ENCODE data around the gene CD300LF.

Gene CD300LF

DNA sequence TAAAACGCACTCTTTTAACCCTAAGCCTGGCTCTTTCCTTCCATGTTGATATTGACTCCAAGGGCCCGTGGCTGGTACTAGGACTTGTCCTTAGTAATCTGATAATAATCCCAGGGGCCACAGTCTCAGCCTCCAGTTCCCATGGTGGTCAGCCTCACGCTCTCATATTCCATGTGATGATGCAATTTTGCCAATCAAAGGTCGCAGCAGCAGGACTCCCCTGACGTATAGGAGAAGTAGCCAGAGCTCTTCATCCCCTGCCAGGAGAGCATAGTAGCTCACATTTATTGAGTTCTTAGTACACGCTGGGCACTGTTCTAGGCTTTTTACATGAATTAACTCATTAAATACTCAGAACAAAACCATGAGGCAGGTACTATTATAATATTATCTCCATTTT lies 42.4 kb downstream of the CD300LF start:
- TF ChIP-seq, protein P1, sequence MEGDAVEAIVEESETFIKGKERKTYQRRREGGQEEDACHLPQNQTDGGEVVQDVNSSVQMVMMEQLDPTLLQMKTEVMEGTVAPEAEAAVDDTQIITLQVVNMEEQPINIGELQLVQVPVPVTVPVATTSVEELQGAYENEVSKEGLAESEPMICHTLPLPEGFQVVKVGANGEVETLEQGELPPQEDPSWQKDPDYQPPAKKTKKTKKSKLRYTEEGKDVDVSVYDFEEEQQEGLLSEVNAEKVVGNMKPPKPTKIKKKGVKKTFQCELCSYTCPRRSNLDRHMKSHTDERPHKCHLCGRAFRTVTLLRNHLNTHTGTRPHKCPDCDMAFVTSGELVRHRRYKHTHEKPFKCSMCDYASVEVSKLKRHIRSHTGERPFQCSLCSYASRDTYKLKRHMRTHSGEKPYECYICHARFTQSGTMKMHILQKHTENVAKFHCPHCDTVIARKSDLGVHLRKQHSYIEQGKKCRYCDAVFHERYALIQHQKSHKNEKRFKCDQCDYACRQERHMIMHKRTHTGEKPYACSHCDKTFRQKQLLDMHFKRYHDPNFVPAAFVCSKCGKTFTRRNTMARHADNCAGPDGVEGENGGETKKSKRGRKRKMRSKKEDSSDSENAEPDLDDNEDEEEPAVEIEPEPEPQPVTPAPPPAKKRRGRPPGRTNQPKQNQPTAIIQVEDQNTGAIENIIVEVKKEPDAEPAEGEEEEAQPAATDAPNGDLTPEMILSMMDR (IDR thresholded peaks at IDR 0.05): no peak

DNA sequence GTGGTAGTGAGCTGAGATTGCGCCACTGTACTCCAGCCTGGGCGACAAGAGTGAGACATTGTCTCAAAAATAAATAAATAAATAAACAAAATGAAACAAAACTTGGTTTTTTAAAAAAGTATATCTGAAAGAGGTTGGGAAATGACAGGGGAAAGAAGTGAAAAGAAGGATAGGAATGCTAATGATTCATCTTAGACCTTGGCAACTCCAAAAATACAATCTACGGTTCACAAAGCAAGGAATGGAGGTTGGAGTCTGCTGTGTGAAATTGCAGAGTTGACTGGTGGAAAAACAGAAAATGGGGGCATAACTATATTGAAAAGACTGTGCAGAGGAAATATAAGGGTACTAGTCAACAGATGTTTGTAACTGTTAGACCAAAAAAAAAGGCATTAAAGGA lies 49.2 kb downstream of the CD300LF start:
- TF ChIP-seq, protein P1 (IDR thresholded peaks at IDR 0.05): no peak

DNA sequence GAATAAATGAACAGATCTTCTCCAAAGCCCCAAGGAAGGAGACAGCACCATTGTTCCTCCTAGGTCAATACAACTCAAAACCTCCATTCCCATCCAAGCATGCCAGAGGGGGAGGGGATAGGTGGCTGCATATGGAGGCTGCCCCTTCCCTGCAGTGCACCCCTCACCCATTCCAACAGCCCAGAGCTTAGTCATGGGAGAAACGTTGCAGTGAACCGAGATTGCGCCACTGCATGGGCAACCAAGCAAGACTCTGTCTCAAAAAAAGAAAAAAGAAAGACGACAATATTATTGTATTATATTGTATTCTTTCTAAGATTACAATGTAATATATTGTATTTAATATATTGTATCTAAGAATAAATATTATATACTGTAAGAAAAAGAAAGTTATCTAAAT lies 52.8 kb downstream of the CD300LF start:
- TF ChIP-seq, protein P1 (IDR thresholded peaks at IDR 0.05): no peak

DNA sequence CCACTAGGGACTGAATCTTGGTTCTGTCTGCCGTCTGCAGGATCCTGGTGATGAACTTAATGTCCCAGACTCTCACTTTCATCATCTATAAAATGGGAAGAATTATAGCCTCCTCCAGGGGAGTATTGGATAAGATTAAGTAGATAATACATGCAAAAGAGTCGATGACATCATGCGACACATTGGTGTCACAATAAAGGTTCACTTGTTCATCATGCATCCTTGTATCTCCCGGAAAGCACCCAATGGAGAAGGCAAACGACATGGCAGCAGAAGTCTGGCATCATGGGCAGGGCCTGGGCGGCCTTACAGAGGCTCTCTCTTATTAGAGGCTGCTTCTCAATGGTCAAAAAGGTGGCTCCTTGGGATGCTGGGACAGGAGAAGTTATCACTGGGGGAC lies 54.1 kb downstream of the CD300LF start:
- TF ChIP-seq, protein P1 (IDR thresholded peaks at IDR 0.05): no peak

DNA sequence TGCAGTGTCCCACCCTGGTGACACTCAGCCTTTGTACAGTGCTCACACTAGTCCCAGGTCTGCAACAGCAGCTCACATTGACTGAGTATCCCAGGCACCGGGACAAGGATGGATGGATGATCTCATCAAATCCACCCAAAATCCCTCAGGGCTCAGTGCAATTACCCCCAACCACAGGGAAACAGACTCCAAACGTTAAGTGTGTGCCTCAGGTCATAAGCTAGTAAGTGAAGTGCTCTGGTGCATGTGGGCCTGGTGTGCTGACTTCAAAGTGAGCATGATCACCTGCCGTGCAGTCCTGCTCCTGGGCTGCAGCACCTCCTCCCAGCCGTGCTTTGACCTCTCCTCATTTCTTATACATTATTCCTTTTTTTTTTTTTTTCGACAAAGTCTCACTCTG lies 58.0 kb downstream of the CD300LF start:
- TF ChIP-seq, protein P1 (IDR thresholded peaks at IDR 0.05): no peak

DNA sequence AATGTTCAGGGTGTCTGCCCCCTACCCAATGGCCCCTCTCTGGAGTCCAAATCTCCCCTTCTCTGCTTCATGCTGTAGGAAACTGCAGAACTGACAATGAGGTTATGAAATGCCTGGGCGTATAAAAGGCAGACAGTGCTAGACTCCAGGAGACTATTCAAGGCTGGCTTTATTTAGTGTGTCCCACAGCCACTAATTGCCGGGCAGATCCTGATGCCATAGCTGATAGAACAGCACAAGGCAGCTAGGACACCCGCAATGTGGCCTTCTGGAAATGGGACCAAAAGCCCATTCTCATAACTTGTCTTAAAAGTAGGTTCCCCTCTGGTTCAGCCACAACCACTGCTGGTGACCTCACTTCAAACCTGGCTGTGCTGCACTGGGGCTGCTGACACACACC lies 60.7 kb downstream of the CD300LF start:
- TF ChIP-seq, protein P1 (IDR thresholded peaks at IDR 0.05): no peak

DNA sequence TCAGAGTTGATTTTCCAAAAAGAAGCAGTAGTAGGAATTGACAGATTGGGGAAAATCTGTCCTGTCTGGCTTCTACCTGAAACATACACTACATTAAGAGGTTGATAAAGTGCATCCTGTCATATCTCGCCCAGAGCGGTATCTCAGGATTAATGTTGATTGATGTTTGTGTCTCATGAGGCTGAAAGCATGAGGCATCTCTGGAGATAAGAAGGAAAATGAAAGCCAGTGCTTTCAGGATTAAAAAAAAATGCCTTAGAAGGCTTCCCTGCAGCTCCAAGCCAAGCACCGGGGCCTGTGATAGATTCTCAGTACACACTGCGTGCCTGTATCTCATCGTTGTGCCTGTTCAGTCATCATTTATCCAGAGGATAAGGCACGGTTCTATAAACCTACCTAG lies 62.8 kb downstream of the CD300LF start:
- TF ChIP-seq, protein P1 (IDR thresholded peaks at IDR 0.05): no peak
